HG03025 (cell line): ENCODE data around the gene LRMDA.

Source experiments
- ATAC-seq: cut with Tn5 transposase; IDR thresholded peaks from one replicate; pipeline ENCODE4 v1.9.1; 2021; ENCODE audit warnings: mild to moderate bottlenecking, moderate library complexity; ENCODE audit not compliant: unreplicated experiment, low FRiP score

The LRMDA gene

DNA sequence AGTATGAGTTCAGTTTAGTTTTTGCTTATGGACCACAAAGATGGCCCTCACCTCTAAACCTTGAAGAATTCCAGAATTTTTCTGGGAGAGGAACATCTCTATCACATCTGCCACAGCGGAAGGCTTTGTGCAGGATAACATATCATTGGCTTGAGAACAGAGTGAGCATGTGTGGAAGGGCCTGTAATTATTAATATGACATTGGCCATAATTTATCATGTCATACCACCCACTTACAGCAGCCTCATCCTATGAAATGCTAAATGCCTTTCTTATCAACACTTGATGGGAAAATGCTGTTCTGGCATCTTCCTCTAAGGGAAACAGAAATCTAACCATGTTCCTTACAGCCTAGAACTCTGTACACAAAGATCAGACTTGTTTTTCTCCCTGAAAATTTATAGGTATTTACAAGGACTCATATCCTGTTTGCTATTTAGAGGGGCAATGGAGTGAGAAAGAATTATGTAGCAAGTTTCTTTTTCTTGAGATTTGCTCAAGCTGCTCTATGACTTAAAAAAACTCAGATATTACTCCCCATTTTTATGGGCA, 817.3 kb downstream of the LRMDA start:
- ATAC-seq, result no peak

DNA sequence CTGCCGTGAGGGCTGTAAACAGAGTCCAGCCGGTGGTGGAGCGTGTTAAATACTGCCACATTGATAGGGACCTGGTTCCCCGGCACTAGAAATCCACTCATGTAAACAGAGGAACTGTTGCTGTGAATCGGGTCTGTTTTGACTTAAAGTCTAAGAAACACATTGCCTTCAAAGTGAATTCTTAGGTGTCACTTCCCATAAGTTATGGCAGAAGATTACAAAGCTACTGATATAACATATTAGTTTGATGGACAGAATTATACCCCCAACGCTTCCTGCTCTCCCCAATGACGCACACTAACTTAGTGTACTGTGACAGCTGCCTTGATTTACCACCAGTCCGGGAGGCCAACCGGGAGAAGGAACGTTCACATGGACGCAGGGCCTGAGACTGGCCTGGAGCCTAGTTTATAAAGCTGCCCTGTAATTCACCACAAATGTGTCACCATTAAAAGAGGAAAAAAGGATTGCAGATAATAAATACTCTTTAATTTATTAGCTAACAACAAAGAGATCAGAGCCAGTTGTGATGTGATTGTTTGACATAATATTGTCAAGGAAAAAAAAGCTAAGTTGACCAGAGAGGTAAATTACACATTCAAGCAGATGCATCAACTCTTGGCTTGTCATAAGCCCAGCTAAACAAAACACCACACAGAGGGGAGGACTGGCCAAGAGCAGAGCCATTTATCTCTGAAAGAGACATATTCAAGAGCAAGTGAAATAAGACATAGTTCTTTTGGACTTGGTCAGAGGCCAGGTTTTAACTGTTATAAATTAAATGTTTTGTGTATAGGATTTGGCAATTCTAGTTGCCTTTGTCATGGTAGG, 820.6 kb downstream of the LRMDA start:
- no peak for ATAC-seq

DNA sequence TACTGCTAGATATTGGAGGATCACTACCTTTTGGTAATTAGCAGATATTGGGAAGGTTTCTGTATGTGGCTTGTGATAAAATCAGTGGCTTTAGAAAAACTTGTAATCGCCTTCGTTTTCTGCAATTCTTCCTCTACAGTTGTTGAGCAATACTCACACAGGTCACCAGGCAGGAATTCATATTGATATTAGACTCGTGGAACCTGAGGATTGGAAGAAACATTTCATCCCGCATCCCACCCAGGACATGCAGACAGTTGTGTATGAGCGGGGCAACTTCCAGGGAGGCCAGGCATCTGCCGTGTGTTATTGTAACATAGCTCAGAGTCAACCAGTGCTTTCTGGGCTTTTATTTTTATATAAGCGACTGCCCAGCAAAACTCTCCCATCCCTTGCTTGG, 821.3 kb downstream of the LRMDA start:
- ATAC-seq, result no peak

DNA sequence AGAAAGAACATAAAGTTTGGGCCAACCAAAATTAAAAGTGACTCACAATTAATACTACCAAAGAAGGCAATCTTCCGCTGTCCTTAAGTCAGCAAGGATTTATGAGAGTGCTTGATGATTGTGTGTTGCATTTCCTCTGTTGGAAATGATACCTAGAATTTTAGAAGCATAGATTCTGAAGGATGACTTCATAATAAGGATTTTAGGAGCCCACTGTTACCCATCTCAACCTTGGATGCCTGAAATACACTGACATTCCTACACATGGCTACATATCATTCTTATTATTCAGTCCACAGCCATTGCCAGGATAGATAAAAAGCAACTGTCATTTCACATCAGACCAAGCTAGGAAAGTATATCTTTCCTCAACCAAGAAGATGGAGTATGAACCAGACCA, 823.8 kb downstream of the LRMDA start:
- ATAC-seq, result no peak

DNA sequence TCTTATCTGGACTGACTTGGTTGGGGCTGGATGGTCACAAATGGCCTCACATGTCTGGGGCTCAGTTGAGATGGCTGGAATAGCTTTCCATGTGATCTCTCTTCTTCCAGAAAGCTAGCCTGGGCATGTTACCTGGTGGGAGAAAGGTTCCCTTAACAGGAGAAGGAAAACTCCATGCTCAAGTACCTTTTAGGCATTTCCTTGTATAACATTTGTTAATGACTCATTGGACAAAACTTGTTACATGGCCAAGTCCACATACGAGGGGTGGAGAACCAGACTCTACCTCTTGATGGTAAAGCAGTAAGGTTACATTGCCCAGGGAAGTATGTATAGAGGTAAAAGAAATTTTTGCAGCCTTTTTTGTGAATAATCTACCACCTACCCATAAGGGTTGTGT, 826.4 kb downstream of the LRMDA start:
- no peak for ATAC-seq

DNA sequence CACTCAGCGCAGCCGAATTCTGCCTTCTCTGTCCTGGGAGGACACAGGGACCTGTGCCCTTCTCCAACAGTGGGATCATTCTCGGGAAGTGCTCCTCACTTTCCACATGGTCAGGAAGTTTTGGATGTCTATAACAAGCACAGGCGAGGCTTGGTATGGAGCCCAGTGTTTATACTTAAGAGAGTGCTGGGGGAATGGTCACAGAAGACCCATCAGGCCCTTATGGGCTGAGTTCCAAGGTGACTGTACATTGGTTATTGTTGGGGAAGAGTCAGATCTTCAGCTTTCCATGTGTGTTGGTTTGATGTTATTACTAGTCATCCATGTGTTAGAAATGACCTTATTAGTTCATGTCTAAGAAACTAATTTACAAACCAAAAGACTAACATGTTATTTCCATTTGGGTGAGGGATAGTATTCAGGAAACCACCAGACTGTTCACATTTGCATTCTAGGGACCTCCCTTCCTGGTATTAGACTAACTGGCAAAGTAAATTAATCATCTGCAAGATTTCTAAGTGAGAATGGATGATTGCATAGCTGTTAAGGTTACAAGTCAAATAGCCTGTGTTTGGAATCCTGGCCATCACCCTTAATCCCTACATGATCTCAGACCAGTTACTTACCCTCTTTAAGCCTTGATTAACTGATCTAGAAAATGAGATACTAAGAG, 834.2 kb downstream of the LRMDA start:
- ATAC-seq, result no peak

DNA sequence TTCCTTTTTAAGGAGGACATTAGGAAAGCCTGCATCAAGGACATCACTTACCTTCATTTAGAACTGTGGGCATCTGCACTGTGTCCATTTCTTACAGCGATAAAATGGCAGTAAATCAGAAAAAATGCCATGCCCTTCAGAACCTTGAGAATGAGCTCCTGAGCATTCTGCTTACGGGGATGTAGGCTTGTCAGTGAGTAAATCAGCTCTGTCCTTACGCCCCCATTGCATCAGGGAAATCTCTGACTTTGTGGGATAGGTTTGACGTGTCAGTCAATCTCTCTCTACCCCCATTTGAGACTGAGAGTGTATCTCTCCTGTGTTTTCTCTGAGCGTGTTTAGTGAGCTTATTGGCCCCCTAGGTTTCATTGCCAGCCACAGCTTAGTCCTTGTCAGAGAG, 837.1 kb downstream of the LRMDA start:
- ATAC-seq, result no peak

DNA sequence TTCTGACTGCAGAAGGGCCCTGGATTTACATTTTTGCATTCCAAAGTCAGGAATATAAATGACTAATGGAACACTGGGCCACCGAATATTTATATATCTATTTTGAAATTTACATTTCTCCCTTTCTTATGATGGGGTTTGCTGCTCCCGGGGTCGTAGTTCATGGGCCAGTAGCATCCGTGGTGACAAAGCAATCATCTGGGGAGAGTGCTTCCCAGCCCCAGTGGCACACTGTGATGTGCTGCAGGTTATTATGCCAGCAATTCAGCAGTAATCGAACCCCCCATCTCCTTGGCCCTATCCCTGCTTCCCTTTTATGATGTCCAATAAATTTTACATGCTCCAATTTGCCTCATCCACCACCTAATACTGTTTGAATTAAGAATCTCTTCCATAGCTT, 837.5 kb downstream of the LRMDA start:
- ATAC-seq, result no peak

DNA sequence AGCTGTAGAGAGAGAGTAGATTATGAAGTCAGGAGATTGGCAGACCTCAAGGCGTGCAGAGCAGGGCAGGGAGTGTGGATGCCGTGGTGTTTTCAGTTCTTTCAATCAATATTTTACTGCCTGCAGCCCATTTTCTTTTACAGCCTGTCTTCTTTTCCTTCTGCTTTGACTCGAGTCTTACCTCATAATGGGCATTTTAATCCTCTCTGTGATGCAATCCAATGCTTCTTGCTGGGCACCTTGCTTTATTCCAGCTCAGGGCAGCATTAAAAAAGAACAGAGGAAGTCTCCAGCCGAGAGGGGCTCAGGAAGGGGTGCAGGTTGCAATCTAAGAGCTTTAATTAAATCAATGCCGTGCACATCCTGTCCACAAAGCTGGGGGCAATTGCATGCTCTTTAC, 839.0 kb downstream of the LRMDA start:
- no peak for ATAC-seq

DNA sequence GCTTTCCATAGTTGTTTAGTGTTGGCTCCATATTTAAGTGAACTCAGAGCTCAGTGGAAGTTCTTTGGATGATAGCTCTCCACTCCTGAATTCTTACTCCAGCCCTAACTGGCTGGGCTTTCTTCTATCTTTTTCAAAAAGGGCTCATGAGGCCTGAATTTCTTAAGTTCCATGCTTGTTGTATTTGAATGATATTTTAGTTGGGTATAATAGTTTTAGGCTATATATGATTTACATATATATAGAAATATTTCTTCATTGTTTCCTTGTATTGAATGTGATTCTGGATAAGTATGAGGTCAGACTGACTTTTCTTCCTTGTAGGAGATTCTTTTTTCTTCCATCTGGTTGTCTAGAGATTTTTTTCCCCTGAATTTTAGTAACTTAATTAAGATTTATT, 843.5 kb downstream of the LRMDA start:
- no peak for ATAC-seq

DNA sequence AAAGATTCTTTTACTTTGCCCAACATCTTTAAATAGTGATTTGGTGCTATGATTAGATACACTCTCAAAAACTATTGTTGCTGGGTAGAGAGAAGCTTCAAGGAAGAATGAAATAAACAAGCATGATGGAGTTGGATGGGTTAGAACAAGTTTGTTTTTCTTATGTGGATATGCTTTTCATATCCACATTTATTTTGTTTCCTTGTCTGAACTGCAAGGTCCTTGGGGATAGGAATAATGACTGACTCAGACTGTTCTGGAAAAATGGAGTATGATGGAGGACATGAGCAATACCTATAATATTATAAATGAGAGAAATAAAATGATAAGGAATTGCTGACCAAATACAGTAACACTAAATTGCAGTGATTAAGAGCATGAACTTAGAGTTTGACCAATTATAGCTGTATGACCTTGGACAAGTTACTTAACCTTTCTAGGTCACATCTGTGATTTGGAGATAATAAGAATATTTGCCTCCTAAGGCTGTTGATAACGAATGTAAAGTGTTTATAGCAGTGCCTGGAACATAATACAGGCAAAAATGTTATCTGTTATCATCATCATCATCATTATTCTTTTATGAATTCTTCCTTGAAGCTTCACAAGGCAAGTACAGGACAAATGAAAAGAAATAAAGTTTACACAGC, 847.5 kb downstream of the LRMDA start:
- no peak for ATAC-seq

DNA sequence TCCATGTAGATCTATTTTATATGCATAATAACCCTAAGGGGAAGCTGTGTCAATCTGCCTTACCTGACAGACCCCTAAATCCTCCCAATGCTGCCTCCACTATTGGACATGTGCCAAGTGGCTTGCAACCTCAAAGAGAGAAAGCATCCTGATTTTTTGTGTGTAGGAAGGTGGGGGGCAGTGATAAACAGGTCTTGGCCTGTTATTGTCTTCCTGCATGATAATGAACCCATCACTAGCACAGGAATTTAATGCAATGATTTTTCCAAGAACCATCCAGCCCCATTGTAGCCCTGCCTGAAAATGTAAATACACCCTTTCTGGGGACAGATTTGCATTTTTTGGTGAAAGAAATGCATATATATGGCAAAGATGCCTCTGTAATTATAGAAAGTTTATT, 850.2 kb downstream of the LRMDA start:
- ATAC-seq, result no peak

DNA sequence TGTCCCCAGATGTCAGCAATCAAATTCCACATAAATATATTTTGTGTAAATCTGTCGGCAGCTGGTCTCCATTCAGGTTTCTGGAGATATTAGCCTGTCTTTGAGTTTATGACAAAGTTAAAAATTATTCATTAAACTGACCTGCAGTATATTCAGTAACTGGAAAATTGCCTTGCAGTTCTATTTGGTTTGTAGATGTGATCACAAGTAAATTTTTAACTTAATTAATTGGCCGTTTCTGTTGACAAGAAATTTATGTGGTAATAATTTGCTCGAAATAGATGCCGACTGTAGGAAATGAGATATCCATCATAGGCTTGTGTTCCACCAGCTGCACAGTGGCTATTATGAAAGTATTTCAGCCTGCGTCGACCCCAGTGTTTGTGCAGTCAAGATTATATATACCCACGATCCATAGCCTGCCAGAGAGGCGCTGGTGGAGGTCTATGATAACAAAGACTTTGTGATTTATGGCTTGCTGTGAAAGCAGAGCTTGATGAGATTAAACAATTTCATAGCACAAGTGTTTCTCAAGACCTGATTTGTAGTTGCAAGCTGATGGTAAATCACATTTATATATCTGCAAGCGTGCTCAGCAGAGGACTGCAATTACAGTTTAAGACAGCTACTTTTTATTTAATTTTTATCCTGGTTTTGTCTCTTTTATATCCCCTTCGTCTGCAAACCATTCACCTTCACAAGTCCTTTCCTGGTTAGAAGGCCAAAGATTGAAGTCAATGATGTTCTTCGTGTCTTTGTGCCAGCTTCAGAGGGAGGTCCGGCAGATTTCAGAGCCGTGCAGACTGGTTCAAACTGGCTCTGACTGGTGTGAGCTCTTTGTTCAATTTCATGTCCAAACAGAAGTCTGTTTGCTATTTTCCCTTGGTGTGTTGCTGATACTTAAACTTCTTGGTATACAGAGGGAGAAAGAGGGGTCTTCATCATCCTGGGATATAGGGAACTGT, 850.9 kb downstream of the LRMDA start:
- ATAC-seq, result no peak

DNA sequence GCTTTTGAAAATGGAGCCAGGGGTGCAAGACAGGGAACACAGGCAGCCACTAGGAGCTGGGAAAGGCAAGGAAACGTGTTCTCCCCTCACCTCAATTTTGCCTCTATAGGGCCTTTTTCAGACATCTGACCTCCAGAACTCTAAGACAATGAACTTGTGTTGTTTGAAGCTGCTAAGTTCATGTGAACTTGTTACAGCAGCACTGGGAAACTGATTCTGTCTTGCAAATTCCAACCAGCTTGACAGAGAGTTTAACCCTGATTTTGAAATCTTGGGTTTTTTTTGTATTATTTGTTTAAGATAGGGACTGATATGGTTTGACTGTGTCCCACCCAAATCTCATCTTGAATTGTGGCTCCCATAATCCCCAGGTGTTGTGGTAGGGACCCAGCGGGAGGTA, 852.9 kb downstream of the LRMDA start:
- ATAC-seq, result no peak

DNA sequence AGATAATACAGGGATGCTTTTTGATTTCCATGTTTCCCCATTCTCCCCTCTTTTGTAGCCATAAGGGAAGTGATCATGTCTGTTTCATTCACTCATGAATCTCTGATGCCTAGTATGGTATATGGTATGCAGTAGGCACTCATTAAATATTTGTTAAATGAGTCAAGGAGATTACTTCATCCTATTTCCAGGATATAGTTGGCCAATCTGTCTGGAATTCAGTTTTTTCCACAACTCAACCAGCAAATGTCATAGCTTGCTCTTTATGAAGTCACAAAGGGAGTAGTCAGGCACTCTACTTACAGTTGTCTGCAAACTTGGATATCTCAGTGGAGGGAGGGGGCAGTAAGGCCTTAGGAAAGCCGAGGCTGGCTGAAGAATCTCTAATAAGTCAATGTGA, 853.6 kb downstream of the LRMDA start:
- ATAC-seq, result no peak

DNA sequence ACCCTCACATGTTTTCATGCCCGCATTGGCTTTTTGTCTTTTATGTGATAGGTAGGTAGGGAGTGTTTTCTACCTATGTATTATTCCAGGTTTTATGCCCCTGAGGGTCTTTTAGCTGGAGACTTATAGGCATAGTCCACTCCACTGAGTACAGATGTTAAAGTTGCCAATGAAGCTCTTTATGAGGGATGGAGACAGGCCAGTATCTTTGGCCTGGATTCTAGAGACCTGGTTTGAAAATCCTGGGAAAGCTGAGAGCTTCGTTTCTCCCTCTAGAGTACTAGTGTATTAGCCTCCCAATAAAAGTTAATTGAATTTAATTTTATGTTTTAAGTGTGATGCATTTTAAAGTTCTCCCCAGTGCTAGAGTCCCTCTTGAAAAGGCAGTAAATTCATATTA, 854.1 kb downstream of the LRMDA start:
- no peak for ATAC-seq

DNA sequence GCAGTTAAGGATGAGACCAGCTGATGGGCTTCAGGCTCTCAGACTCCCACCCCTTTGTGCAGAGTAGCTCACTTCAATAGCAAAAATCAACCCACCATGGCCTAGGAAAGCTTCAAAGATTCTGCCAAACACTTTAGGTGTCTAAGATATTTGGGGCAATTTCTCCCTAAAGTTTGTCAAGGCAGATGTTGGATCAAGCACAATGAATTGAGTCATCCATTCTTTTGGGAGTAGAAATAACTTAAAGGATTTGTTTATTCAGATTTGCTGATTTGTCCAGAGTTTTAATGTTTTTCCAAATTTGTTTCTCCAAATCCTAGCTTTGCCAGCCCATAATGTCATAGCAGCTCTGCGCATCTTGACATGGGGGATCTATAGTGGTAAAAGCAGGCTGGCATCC, 855.1 kb downstream of the LRMDA start:
- no peak for ATAC-seq

DNA sequence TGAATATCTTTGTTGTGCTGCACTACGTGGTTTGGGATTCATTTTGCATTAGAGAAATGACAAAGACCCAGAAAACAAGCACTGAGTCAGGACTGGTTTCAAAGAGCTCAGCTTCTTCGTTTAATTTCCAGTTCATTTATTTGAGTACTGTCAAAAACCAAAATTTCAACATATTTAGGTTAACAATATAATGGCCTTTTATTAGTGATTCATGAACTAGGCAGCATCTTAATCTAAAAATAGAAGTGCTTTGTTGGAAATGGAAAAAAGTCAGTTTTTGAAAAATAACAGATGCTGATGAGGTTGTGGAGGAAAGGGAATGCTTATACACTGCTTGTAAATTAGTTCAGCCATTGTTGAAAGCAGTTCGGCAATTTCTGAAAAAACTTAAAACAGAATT, 856.4 kb downstream of the LRMDA start:
- ATAC-seq, result no peak

DNA sequence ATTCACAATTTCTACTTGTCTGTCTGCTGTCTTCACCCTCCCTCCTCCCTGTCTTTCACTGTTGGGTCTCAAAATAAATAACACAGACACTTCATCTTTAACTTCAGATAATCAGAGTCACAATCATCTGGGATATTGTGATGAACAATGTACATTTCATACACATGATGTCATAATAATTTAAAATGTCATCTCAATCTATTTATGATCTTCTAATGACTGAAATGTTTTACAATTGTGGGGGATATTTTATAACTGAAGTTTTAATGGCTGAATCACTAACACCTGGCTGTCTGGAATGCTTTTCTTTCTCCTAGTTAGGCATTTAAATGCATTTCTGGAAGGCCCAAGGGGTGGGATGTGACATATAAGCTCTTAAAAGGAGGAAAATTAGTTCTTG, 859.8 kb downstream of the LRMDA start:
- ATAC-seq, result no peak

DNA sequence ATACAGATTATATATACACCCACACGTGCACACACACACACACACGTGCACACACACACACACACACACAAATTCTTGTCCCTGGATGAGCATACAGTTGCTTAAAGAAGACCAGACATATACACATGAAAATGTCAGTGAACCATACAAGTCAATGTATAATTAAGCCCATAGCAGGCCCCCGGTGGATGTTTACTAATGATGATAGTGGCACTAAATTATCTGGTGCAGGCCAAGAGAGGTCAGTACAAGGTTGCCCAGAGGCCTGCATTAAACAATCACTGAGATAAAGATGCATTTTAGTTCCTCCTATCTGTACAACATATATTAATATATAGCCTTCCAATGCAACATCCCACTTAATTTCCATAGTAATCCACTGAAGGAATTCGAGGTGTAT, 860.5 kb downstream of the LRMDA start:
- no peak for ATAC-seq
